ENCODE results near the gene SEMA5B.

Gene SEMA5B

DNA sequence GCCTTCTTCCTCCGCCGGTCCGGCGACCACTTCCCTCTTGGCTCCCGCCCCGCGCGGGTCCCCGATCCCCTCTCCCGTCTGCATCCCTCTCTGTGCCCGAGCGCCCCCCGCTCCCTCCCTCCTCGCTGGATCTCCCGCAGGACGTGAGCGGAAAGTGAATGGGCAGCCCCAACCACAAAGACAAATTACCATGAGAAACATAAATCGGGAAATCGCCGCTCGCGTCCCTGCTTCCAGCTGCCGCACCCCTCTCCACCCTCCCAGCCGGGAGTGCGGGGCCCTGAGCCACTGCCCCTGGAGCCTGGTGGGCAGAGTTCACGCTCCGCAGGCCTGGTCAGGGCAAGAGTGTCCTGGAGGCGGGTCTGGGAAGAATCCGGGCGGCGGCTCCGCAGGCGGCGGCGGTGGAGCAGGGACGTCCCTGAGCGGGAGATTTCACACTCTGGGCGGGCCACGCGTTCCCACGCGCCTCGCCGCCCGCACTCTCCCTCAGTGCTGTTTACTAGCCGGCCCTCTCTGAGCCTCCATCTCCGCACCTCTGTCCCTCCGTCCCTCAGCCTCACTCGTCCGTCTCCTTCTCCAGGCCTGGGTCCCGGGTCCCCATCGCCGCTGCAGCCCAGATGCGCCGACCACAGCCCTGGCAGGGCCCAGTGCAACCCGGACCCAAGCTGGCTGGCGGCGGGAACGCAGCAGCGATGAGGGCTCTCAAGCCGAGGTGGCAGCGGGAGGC, 835 bp downstream of the SEMA5B start:
- DNase-seq (ENCODE audit: low read depth in 2 of 2), result no peak

DNA sequence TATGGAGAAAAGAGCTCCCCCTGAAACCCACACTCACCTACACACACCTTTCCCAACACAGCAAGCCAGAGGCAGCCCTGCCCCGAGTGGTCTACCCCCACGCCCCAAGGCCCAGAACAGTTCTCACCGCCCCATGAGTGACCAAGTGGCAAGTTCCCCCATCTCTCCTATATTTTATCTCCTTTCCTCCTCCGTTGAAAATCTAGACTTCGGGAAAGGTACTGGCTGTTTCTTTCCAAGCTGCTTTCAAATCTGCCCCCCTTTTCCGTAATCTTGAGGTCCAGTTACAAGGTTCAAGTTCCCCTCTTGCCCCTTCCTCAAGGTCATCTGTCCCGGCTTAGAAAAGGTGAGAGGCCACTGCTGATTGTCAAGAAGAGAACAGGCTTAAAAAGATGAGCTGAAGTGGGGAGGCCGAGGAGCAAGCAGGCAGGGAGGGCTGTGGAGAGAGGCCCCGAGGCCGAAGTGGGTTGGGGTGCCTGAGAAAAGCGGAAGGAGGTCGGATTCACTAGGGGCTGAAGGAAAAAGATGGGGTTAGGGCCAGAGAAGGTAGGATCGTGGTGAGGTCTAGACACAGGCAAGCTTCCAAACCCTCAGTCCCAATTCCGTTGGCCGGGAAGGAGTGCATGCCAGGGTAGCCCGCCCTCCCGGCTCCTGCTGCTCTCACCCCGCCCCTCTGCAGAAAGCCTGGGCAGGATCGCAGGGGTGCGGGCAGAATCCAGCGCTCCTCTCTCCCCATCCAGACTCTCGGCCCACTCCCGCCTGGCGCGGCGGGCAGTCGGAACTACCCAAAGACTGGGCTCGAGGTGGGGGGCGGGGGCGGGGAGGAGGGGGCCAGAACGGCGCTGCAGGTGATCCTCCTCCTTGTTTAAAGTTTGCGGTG, 1.7 kb downstream of the SEMA5B start:
- no peak for DNase-seq (ENCODE audit: low read depth in 2 of 2)

DNA sequence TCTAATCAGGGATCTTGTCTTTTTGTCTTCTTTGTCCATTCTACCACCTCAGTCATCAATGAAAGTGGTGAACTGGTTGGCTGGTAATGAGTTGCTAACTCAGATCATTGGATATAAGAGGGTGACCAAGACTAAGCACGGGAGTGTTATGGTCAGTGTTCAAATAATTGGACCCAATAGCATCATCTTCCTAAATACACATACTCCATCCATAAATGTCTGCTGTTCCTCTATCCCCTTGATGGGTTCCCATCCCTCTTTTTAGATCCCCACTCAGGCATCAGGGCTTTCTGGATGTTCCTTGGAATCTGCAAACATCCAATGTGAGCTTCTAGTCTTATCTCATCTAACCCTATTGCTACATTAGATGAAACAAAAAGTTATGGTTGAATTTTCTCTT, 3.5 kb downstream of the SEMA5B start:
- DNase-seq (ENCODE audit: low read depth in 2 of 2), result no peak

DNA sequence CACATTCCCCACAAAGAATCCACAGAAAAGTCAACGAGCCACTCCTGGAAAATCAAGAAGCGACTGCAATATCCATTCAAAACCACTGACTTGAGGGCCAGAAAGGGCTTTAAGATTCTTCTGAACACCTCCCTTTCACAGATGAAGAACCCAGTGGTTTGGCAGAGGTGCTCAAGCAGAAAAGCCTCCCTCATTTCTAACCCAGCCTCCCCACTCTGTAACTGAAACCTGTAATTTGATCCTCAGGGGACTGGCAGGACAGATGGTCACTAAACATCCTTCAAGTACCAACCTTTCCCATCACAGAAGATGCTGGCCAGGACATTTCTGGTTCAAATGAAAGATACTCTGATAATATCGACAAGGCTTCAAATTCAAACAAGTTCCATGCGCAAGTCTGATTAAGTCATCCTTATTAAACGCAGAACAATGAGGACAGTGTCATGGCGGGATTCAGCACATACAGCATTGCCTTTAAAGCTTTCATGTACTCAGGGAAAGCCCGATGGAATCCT, 5.5 kb downstream of the SEMA5B start:
- no peak for DNase-seq (ENCODE audit: low read depth in 2 of 2)

DNA sequence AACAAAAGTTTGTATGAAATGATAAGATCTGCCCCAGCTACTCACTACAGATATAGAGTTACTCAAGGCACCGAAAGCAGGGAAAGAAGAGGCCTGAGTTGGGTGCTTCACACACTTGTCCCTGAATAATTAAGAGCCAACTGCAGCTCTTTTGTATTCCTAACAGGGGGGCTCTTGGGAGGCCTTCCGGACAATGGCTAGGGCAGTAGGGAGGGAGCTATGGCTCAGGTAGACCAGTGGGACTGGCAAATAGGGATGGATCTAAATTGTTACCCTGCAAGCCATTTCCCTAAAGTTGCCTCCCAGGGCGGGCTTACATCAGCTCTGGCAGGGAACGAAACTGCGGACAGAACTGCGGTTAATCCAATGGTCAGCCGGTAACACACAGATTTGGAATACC, 6.2 kb downstream of the SEMA5B start:
- DNase-seq (ENCODE audit: low read depth in 2 of 2), result no peak

DNA sequence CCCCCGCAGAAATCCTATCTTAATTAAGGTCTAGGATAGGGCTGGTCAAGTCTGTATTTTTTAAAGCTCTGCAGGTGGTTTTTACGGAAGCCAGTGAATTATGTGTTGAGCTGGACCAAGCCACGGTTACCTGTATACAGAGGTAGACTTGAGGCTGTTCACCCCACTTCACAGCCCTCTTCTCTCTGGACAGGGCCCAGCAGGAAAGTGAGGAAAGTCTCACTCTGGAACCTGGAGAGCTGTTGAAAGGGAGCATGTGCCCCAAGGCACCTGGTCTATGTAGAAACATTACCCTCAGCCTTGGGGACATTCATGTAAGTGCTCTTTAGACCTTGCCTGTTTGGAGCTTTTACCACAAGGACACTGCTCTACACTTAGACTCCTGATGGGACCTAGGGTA, 6.9 kb downstream of the SEMA5B start:
- DNase-seq (ENCODE audit: low read depth in 2 of 2), result no peak

DNA sequence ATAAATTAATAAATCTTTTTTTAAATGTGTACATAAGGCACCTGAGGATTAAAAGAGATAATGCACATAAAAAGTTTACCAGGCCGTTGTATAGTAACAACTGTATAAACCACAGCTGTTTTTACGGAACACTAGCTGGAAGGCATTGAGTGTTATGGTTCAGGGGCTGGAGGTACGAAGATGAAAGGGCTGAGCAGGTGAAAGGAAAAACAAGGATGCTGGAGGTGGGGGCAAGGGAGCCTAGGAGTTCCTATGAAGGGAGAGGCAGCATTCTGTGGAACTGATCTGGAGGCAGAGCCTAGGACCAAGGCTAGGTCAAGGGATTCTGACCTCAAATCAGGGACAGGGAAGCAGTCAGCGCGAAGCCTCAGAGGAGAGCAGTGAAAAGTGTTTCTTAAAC, 8.0 kb downstream of the SEMA5B start:
- no peak for DNase-seq (ENCODE audit: low read depth in 2 of 2)

DNA sequence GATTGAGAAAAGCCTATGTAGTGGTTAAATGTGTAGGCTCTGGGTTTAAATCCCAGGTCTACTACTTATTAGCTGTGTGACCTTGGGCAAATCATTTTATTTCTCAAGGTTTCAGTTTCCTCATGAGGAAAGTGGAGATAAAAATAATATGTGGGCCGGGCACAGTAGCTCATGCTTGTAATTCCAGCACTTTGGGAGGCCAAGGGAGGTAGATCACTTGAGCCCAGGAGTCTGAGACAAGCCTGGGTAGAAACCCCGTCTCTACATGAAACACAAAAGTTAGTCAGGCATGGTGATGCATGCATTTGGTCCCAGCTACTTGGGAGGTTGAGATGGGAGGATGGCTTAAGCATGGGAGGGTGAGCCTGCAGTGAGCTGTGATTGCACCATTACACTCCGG, 8.4 kb downstream of the SEMA5B start:
- no peak for DNase-seq (ENCODE audit: low read depth in 2 of 2)

DNA sequence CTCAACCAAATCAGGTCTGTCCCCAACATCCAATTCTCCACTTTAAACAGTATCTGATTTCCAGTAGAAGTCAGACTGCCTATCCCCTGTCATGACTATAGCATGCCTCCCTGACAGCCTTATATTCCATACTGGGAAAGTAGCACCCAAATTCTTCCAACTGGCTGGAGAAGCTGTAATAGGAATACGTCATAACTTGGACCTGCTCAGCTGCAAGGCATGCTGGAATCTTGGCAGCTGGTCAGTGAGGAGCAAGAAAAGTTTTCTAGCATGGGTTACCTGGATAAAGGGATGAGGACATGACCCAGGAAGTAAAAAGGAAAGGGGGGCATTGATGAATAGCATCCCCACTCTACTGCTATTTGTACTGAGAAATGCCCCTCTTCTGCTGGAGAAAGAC, 8.9 kb downstream of the SEMA5B start:
- no peak for DNase-seq (ENCODE audit: low read depth in 2 of 2)

DNA sequence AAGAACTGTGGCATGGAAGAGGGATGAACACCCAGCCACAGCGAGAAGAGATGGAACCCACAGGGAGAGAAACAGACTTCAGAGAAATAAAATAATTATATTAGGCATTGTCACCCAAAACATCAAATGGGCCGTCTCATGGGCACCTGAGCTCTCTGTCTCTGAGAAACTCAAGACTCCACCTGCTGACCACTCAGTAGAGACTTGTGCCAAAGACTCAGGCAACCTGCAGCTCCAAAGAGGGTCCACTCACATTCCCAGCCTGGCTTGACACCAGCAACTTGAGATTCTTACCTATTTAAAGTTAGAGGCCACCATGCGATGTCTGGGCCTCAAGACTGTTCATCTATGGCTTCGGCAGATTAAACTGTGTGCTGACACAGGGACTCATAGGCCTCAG, 12.0 kb downstream of the SEMA5B start:
- DNase-seq (ENCODE audit: low read depth in 2 of 2), result no peak

DNA sequence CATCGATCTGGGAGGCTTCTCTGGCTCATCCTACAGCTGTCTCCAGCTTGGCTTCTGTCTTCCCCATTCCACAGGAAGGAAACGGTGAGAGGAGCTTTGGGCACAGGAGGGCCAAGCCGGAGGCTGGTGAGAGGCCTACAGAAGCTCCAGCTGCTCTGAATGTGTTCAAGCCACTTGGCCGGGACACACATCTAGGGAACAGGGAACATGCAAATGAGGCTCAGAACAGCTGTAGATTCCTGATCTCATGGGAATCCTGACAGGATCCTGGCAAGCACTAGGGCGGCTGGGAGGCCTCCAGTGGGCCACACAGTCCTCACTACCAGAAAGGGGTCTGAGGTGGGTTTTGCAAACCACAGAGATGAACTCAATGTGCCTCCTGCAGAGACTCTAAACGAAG, 13.7 kb downstream of the SEMA5B start:
- DNase-seq (ENCODE audit: low read depth in 2 of 2), result no peak

DNA sequence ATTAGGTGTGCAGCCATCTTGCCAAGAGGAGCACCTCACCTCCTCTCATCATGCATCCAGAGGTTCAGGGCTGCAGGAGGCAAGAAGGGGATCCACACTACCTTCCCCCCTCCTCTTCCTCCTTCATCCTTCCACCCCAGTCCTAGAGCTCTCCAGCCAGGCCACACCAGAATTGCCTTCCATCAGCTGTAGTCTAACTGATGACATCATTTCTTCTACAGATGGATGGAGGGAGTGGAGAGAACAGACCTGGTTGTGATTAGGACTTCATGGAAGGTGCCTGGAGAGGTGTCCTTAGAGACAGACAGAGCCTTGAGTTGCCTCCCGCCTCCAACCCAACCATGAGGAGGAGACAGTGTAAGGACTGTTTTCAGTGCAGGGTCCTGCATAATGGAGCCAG, 14.9 kb downstream of the SEMA5B start:
- no peak for DNase-seq (ENCODE audit: low read depth in 2 of 2)

DNA sequence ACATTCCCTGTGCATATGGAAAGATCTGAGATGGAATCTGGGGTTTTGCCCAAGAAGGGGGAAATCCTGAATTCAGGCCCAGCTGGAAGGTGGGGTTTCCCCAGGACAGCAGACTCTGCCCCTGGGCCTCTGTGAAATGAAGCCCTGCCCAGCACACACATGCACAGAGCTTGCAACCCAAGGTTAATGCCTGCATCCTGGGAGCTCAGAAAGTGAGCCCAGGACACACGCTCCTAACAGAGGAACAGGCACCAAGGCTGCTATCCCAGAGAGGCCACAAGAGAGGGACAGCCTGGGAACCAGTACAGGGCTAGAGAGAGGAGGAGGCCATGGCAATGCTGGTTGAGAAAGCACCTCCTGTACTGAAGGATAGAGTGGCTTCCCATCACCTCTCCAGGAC, 16.1 kb downstream of the SEMA5B start:
- no peak for DNase-seq (ENCODE audit: low read depth in 2 of 2)

DNA sequence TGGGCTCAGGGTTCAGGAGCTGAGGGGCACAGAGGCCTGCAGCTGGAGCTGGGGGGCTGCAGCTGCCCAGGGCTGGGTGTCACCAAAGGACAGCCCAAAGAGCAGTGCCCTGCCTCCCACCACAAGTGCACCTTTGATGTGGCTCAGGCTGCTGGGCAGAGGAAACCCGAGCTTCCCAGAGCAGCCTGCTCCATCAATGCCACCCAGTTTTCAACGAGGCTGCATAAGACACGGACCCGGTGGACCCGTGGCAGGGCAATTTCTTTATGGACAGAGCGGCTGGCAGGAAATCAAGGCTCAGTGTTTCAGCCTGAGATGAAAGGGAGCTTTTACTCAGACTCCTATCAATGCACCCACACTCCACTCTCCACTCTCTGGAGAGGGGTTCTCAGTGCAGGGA, 18.7 kb downstream of the SEMA5B start:
- DNase-seq (ENCODE audit: low read depth in 2 of 2), result no peak

DNA sequence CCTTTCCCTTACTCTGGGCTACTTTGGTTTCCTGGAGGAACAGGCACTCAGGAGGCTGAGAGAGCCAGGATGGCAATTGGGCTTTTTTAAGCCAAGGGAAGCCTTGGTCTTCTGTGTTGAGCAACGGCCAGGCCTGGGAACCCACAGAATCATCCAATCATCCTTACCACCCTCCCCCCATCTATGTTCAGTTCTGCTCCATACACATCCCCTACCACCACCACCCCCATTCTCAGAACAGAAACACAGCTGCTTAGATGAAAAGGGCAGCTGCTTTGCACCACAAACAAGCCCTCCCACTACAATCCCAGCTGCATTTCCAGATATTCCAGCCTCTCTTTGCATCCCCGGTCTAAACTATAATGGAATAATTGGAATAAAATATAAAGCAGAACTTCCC, 21.0 kb downstream of the SEMA5B start:
- no peak for DNase-seq (ENCODE audit: low read depth in 2 of 2)

DNA sequence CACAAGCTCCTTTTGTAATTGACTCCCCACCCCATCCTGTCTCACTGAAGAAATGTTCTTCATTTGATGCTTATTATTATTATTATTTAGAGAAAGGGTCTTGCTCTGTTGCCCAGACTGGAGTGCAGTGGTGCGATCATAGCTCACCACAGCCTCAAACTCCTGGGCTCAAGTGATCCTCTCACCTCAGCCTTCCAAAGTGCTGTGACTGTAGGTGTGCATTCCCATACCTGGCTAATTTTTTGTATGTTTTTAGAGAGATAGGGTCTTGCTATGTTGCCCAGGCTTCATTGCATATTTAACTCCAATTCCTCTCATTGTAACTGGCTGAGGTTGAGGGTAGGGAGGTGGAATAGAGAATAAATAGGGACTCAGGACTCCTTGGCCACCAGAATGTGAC, 22.3 kb downstream of the SEMA5B start:
- DNase-seq (ENCODE audit: low read depth in 2 of 2), result no peak

DNA sequence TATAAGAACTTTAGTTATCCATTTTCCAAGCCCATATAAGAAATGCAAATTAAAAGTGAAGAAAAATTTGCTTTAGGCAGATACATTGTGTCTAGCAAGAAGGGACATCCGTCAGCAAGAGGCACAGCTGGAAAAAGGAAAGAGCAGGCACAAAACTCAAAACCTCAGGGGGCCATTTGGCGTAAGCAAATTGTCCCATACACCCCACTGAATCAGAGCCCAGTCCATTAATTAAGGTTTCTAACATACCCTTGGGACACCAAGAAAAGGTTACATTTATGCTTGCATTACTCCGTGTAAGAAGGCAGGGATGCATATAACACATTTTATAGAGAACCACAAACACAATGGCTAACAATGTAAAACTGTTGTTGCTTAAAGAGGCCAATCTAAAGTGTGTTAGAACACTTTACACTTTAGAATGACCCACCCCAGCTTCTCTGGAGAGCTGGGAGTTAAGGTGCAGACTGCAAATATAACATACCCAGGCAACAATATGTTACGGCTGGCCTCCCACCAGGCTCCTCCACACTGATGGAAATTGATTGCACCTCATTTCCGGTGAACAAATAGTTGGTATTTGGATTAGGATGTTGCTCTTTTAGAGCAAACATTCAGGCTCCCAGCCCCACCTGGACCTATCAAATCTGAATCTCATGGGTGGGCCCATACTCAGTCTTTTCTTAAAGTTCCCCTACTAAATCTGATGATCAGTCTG, 23.2 kb downstream of the SEMA5B start:
- DNase-seq (ENCODE audit: low read depth in 2 of 2), result no peak

DNA sequence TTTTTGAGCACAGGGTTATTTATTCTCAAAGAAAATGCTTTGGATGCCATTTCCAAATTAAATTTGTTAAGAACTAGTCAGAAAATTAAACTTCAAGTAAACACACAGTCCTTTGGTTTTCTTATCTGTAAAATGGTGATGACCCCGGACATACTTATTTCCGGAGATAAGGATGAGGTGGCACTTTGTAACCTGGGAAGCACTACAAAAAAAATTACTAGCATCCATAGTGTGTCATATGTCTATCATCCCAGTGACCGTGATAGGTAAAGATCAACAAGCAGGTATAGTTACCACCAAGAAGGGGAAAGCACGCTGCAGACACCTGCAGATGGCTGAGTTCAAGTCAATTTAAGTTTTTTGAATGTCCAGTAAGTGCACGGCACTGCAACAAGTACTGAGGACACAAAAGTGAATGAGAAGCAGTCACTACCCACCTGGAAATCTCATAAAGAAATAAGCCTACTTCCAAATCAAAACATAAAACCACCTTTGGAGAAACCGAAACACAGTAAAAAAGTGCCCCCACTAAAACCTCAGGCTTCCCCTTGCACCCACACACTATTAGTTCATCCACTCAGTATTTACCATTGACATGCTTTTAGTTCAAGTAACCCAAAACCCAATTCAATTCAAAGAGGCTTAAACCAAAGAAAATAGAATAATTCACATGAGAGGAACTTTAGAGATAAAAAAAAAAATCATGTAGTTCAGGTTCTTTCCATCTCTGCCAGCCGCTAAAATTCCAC, 24.6 kb downstream of the SEMA5B start:
- DNase-seq (ENCODE audit: low read depth in 2 of 2), result no peak

DNA sequence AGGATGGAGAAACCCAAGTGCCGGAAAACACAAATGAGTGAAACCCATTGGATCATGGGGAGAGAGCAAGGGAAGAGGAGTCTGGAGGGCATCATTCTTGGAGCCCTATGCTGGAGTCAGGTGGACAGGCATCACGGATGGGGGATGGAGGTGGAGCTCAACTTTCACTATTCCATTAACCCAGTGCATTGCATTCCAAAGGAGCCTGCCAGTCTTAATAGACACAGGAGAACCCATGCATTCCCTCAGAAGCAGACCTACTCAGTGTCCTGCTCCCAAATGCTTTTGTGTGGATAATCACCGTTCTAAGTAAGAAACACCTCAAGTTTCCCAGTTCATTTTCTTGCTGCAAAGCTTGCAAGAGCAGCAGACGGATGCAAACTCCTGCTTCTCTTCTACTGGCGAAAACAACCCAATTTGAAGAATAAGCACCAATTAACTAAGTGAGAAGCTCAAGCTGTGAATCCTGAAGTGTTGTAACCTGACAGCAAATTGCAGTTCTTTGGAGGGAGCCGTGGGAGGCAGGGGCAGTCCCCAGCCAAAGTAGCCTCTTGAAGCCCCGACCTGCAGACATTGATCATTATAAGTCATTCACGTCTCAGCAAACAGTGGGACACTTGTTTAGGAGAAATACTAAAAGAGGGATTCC, 25.3 kb downstream of the SEMA5B start:
- no peak for DNase-seq (ENCODE audit: low read depth in 2 of 2)

DNA sequence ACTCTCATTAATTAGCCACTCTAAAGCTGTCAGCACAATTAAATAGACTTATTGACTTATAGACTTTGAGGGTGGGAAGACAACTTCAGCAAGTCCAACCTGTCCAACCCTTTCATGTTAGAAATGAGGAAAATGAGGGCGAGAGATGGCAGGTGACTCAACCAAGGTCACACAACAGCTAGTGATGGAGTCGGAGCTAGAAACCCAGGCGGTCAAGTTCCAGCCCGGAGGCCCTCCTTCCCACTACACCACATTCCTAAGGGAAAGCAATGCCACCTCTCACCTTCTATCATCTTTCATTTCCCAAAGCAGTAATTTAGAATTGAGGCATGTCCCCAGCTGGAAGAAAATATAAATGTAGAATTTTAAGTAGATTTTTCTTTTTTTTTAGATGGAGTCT, 28.7 kb downstream of the SEMA5B start:
- DNase-seq (ENCODE audit: low read depth in 2 of 2), result no peak

DNA sequence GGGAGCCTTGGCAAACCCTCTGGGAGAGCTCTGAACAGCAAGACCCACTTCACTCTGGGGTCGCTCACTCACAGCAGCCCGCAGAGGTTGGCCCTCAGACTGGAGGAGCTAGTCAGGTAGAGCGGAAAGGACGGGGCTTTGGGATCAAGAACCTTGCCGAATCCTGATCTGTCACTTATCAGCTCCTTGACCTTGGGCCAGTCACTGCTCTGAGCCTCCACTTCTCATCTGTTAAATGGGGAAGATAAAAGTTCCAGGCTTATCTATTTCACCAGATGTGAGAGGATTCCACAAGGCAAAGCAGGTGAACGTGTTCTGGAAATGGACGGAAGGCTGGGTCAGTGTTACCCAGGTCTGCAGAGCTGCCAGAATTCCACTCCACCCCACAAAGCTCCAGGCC, 29.4 kb downstream of the SEMA5B start:
- DNase-seq (ENCODE audit: low read depth in 2 of 2), result no peak
